PC-3 (cell line): ENCODE data around the gene VNN1.

Source experiments
- EZH2 ChIP-seq: fragments of 300-600 bp; sonication (generic); IDR thresholded peaks from one replicate; pipeline ENCODE4 v1.6.1; 2017; ENCODE audit warnings: antibody characterized with exemption, mild to moderate bottlenecking, low read length; ENCODE audit not compliant: unreplicated experiment
- EZH2phosphoT487 ChIP-seq: fragments of 300-600 bp; sonication (generic); IDR thresholded peaks from 2 replicates; pipeline ENCODE4 v1.6.1; 2018; ENCODE audit warnings: mild to moderate bottlenecking, antibody characterized with exemption, low read length, borderline replicate concordance
- TF ChIP-seq, protein P1 (sequence below): fragments of 300-600 bp; sonication (generic); conservative IDR thresholded peaks from 2 replicates; pipeline ENCODE4 v1.5.1; 2017; ENCODE audit warnings: antibody characterized with exemption, low read depth, mild to moderate bottlenecking, low read length

DNA sequence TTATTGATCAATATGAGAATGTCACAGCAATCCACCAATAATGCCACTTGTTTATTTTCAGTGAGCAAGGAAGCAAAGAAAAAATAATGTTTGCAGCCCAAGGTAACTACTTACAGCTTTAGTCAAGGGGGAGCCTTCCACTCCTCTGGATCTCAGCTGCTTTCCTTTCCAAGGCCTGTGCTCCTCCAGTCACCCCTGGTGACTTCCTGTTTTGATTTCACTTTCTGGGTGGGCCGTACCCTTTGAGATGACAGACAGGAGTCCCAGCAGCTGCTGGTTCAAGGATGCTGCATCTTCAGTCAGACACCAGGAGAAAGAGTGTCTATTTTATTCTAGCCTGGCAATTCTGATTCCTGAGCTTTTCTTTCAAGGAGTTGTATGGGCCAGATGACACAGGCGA, 49.4 kb upstream of the VNN1 start:
- TF ChIP-seq EZH2: no peak
- TF ChIP-seq, protein P1, sequence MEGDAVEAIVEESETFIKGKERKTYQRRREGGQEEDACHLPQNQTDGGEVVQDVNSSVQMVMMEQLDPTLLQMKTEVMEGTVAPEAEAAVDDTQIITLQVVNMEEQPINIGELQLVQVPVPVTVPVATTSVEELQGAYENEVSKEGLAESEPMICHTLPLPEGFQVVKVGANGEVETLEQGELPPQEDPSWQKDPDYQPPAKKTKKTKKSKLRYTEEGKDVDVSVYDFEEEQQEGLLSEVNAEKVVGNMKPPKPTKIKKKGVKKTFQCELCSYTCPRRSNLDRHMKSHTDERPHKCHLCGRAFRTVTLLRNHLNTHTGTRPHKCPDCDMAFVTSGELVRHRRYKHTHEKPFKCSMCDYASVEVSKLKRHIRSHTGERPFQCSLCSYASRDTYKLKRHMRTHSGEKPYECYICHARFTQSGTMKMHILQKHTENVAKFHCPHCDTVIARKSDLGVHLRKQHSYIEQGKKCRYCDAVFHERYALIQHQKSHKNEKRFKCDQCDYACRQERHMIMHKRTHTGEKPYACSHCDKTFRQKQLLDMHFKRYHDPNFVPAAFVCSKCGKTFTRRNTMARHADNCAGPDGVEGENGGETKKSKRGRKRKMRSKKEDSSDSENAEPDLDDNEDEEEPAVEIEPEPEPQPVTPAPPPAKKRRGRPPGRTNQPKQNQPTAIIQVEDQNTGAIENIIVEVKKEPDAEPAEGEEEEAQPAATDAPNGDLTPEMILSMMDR: no peak
- no peak for TF ChIP-seq EZH2phosphoT487
